ENCODE results near the gene ATP5F1A. TPM values are rescaled to one million over a fixed set of nuclear protein-coding genes. Genes with fewer than 3 reads are reported as not detected.

The ATP5F1A gene
- polyA plus RNA-seq, 1 donor (not counting 4 experiments of a cell fraction or from before 2014, with no cell fraction given), result 512 TPM

DNA sequence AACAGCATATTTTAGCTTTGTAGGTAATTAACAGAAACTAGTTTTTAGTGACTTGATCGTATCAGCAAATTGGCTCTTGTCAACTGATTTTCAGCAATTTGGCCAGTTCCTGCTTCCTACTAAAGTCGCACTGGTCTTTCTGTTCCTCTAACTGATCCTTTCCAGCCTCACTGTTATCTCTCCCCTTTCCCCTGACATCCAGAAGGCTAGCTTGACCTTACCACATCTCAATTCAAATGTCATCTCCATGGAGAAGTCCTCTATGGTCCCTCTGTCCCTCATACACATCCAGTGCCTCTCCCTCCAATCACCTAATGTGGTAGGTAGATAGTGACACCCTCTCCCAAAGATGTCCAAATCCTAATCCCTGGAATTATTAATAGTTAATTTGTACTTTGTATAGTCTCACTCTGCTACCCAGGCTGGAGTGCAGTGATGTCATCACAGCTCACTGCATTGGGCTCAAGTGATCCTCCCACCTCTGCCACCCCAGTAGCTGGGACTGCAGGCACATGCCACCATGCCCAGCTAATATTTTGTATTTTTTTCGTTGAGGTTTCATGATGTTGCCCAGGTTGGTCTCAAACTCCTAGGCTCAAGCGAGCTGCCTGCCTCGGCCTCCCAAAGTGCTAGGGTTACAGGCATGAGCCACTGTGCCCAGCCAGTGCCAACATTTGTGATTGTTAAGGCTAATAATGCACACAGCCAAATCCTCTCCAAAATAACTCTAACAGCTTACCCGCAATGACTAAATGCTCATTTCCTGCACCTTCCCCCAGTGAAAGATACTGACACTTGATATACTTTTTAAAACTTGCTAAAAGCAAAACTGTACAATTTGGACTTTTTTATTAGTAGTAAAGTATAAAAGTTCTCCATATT, 42.9 kb downstream of the ATP5F1A start:
- no peak overlapping the region for H3K4me3 ChIP-seq (ENCODE audit: control insufficient read depth in 2 of 3, extremely low read depth in 1 of 3, insufficient read depth in 2 of 3, low read depth in 1 of 3, low read length in 3 of 3)
- H3K9me3 ChIP-seq (ENCODE audit: control insufficient read depth, low read depth, low read length), result no peaks in the 10 kb centered on the region
- peaks cover 22% of the 10 kb centered on the region for H3K79me2 ChIP-seq (ENCODE audit: control insufficient read depth, insufficient read depth, low read length)
- FAIRE-seq (no peak), DNase-seq (ENCODE audit: low read depth, low spot score) (no peak)
- no peaks in the 10 kb centered on the region for H3K27me3 ChIP-seq (ENCODE audit: control insufficient read depth, extremely low read depth, insufficient read depth, low read length)
- no peak overlapping the region for H3K9ac ChIP-seq (ENCODE audit: control insufficient read depth, extremely low read depth, insufficient read depth, low read length)
- TF ChIP-seq, protein P1, sequence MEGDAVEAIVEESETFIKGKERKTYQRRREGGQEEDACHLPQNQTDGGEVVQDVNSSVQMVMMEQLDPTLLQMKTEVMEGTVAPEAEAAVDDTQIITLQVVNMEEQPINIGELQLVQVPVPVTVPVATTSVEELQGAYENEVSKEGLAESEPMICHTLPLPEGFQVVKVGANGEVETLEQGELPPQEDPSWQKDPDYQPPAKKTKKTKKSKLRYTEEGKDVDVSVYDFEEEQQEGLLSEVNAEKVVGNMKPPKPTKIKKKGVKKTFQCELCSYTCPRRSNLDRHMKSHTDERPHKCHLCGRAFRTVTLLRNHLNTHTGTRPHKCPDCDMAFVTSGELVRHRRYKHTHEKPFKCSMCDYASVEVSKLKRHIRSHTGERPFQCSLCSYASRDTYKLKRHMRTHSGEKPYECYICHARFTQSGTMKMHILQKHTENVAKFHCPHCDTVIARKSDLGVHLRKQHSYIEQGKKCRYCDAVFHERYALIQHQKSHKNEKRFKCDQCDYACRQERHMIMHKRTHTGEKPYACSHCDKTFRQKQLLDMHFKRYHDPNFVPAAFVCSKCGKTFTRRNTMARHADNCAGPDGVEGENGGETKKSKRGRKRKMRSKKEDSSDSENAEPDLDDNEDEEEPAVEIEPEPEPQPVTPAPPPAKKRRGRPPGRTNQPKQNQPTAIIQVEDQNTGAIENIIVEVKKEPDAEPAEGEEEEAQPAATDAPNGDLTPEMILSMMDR (optimal IDR thresholded peaks at IDR 0.05 in 1 of 3, IDR thresholded peaks at IDR 0.05 in 1 of 3, conservative IDR thresholded peaks at IDR 0.05 in 1 of 3; ENCODE audit: extremely low read depth in 1 of 3, insufficient read depth in 2 of 3, low read length in 3 of 3), result no peak
- no peak for TF ChIP-seq EZH2 (IDR thresholded peaks at IDR 0.05; ENCODE audit: low read length)
- no peak overlapping the region for H3K27ac ChIP-seq (ENCODE audit: control insufficient read depth, insufficient read depth, low read length)
- no peak overlapping the region for H3K4me2 ChIP-seq (ENCODE audit: control insufficient read depth, extremely low read depth, insufficient read depth, low read depth, low read length)
- no peaks in the 10 kb centered on the region for H3K9me1 ChIP-seq (ENCODE audit: control insufficient read depth, extremely low read depth, insufficient read depth, low read length)
- H2AFZ ChIP-seq (ENCODE audit: control insufficient read depth, low read length), result no peak overlapping the region
- dilution Hi-C loops (cut with MboI; ENCODE audit: extremely low pct_ligation_motif_present, low sequenced_read_pairs), result no loop called here
- peaks cover 4% of the 10 kb centered on the region for H3K4me1 ChIP-seq (ENCODE audit: control insufficient read depth, extremely low read depth, insufficient read depth, low read length)
- H4K20me1 ChIP-seq (ENCODE audit: control insufficient read depth, extremely low read depth, insufficient read depth, low read length), result no peaks in the 10 kb centered on the region
- H3K36me3 ChIP-seq (ENCODE audit: control insufficient read depth in 2 of 2, extremely low read depth in 1 of 2, insufficient read depth in 2 of 2, low read length in 2 of 2), result no peaks in the 10 kb centered on the region

DNA sequence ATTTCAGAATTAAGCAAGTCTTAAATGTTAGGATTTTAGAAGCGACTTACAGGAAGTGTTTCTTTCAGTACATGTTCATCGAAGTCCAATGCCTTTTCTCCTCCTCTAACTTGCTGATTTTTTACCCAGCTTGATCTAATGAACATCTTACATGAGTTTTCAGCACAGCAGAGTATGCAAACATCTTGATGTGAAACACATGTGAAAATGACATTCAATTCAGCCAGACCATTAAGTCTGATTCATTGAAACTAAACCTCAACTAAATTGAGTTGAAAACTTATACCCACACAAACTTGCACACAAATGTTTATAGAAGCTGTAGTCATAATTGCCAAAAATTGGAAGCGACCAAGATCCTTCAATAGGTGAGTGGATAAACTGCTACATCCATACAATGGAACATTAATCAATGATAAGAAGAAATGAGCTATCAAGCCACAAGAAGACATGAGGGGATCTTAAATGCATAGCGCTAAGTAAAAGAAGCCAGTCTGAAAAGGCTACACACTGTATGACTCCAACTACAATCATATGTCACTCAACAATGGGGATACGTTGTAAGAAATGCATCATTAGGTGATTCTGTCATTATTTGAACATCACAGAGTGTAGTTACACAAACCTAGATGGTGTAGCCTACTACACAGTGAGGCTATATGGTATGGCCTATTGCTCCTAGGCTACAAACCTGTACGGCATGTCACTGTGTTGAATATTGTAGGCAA, 44.6 kb downstream of the ATP5F1A start:
- no peak overlapping the region for H2AFZ ChIP-seq (ENCODE audit: control insufficient read depth, low read length)
- peaks cover 4% of the 10 kb centered on the region for H3K4me1 ChIP-seq (ENCODE audit: control insufficient read depth, extremely low read depth, insufficient read depth, low read length)
- no peak for TF ChIP-seq EZH2 (IDR thresholded peaks at IDR 0.05; ENCODE audit: low read length)
- TF ChIP-seq, protein P1 (optimal IDR thresholded peaks at IDR 0.05 in 1 of 3, IDR thresholded peaks at IDR 0.05 in 1 of 3, conservative IDR thresholded peaks at IDR 0.05 in 1 of 3; ENCODE audit: extremely low read depth in 1 of 3, insufficient read depth in 2 of 3, low read length in 3 of 3), result no peak
- no peak overlapping the region for H3K27ac ChIP-seq (ENCODE audit: control insufficient read depth, insufficient read depth, low read length)
- no peaks in the 10 kb centered on the region for H3K9me1 ChIP-seq (ENCODE audit: control insufficient read depth, extremely low read depth, insufficient read depth, low read length)
- no peaks in the 10 kb centered on the region for H4K20me1 ChIP-seq (ENCODE audit: control insufficient read depth, extremely low read depth, insufficient read depth, low read length)
- H3K4me3 ChIP-seq (ENCODE audit: control insufficient read depth in 2 of 3, extremely low read depth in 1 of 3, insufficient read depth in 2 of 3, low read depth in 1 of 3, low read length in 3 of 3), result no peak overlapping the region
- DNase-seq (ENCODE audit: low read depth, low spot score) (no peak), FAIRE-seq (no peak)
- no peak overlapping the region for H3K9ac ChIP-seq (ENCODE audit: control insufficient read depth, extremely low read depth, insufficient read depth, low read length)
- H3K9me3 ChIP-seq (ENCODE audit: control insufficient read depth, low read depth, low read length), result no peaks in the 10 kb centered on the region
- no peaks in the 10 kb centered on the region for H3K36me3 ChIP-seq (ENCODE audit: control insufficient read depth in 2 of 2, extremely low read depth in 1 of 2, insufficient read depth in 2 of 2, low read length in 2 of 2)
- H3K79me2 ChIP-seq (ENCODE audit: control insufficient read depth, insufficient read depth, low read length), result peaks cover 24% of the 10 kb centered on the region
- dilution Hi-C loops (cut with MboI; ENCODE audit: extremely low pct_ligation_motif_present, low sequenced_read_pairs), result no loop called here
- no peaks in the 10 kb centered on the region for H3K27me3 ChIP-seq (ENCODE audit: control insufficient read depth, extremely low read depth, insufficient read depth, low read length)
- H3K4me2 ChIP-seq (ENCODE audit: control insufficient read depth, extremely low read depth, insufficient read depth, low read depth, low read length), result no peak overlapping the region
